A549 (cell line): Measurements from ENCODE around the gene HFM1.

Experiments
- CEBPB ChIP-seq, 2 experiments: fragments of >200 bp in 1 of 2; sonication (Bioruptor Twin) in 1 of 2; formaldehyde crosslinking in 1 of 2; IDR thresholded peaks; 2 replicates each; pipeline ENCODE4 v1.6.1; 2012 to 2016
- CHD2 ChIP-seq: fragments of 150-350 bp; IDR thresholded peaks from 2 replicates; pipeline ENCODE4 v1.6.1; 2014; ENCODE audit warnings: low read length; ENCODE audit not compliant: partially characterized antibody
- HEYL ChIP-seq: fragments of 250-450 bp; sonication (Bioruptor Pico); IDR thresholded peaks from 2 replicates; pipeline ENCODE4 v1.8.0; 2021; ENCODE audit warnings: mild to moderate bottlenecking, moderate library complexity
- JUNB ChIP-seq: fragments of >200 bp; sonication (Bioruptor Twin); formaldehyde crosslinking; IDR thresholded peaks from 2 replicates; pipeline ENCODE4 v1.6.1; 2016
- KDM1A ChIP-seq: fragments of 200-600 bp; sonication (generic); IDR thresholded peaks from 2 replicates; pipeline ENCODE4 v1.6.1; 2016; ENCODE audit warnings: low read depth, mild to moderate bottlenecking
- KDM5A ChIP-seq: fragments of 200-600 bp; sonication (generic); IDR thresholded peaks from 2 replicates; pipeline ENCODE4 v1.6.1; 2016; ENCODE audit warnings: antibody characterized with exemption, mild to moderate bottlenecking
- POLR2A ChIP-seq: IDR thresholded peaks from 2 replicates; pipeline ENCODE4 v1.6.1; 2012; ENCODE audit warnings: mild to moderate bottlenecking, low read length
- RCOR1 ChIP-seq: fragments of 150-350 bp; IDR thresholded peaks from 2 replicates; pipeline ENCODE4 v1.6.1; 2014; ENCODE audit warnings: antibody characterized with exemption, low read length, low read depth
- SREBF2 ChIP-seq: fragments of 450-650 bp; IDR thresholded peaks from 2 replicates; pipeline ENCODE4 v1.6.1; 2014; ENCODE audit warnings: mild to moderate bottlenecking, moderate library complexity
- TF ChIP-seq, protein P1 (sequence below): fragments of >200 bp; sonication (Bioruptor Twin); formaldehyde crosslinking; IDR thresholded peaks from 3 replicates; pipeline ENCODE4 v1.5.1; 2016
- TF ChIP-seq, protein P2 (sequence below): fragments of 200-600 bp; sonication (generic); IDR thresholded peaks from 2 replicates; pipeline ENCODE4 v1.6.1; 2016; ENCODE audit warnings: antibody characterized with exemption, mild to moderate bottlenecking, moderate library complexity

DNA sequence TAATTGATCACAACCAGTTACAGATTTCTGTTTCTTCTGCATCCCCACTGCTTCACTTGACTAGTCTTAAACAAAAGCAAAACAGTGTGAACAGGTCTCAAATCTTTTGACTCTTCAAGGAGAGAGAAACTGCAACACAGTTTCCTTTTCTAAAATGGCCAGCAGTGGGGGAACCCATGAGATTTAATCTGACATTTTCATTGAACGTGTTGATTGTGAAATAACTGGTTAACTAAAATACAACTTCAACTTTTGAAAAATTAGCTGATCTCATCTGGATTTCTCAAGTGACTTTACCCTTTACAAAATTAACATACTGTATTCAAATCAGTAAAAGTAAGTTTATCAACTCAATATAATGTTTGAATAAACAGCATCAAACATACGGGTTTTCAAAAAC, 143.0 kb downstream of the HFM1 start:
- TF ChIP-seq CEBPB (IDR thresholded peaks at IDR 0.05) (no peak), CHD2 (no peak), HEYL (CRISPR knock-in tag) (no peak), POLR2A (no peak), KDM1A (no peak), SREBF2 (no peak), JUNB (no peak), KDM5A (no peak), RCOR1 (no peak)
- TF ChIP-seq, protein P1, sequence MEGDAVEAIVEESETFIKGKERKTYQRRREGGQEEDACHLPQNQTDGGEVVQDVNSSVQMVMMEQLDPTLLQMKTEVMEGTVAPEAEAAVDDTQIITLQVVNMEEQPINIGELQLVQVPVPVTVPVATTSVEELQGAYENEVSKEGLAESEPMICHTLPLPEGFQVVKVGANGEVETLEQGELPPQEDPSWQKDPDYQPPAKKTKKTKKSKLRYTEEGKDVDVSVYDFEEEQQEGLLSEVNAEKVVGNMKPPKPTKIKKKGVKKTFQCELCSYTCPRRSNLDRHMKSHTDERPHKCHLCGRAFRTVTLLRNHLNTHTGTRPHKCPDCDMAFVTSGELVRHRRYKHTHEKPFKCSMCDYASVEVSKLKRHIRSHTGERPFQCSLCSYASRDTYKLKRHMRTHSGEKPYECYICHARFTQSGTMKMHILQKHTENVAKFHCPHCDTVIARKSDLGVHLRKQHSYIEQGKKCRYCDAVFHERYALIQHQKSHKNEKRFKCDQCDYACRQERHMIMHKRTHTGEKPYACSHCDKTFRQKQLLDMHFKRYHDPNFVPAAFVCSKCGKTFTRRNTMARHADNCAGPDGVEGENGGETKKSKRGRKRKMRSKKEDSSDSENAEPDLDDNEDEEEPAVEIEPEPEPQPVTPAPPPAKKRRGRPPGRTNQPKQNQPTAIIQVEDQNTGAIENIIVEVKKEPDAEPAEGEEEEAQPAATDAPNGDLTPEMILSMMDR: no peak
- TF ChIP-seq, protein P2, sequence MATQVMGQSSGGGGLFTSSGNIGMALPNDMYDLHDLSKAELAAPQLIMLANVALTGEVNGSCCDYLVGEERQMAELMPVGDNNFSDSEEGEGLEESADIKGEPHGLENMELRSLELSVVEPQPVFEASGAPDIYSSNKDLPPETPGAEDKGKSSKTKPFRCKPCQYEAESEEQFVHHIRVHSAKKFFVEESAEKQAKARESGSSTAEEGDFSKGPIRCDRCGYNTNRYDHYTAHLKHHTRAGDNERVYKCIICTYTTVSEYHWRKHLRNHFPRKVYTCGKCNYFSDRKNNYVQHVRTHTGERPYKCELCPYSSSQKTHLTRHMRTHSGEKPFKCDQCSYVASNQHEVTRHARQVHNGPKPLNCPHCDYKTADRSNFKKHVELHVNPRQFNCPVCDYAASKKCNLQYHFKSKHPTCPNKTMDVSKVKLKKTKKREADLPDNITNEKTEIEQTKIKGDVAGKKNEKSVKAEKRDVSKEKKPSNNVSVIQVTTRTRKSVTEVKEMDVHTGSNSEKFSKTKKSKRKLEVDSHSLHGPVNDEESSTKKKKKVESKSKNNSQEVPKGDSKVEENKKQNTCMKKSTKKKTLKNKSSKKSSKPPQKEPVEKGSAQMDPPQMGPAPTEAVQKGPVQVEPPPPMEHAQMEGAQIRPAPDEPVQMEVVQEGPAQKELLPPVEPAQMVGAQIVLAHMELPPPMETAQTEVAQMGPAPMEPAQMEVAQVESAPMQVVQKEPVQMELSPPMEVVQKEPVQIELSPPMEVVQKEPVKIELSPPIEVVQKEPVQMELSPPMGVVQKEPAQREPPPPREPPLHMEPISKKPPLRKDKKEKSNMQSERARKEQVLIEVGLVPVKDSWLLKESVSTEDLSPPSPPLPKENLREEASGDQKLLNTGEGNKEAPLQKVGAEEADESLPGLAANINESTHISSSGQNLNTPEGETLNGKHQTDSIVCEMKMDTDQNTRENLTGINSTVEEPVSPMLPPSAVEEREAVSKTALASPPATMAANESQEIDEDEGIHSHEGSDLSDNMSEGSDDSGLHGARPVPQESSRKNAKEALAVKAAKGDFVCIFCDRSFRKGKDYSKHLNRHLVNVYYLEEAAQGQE: no peak
